Colonic mucosa (tissue), 4 donors: Measurements from ENCODE around the gene KIF3A. TPM values are rescaled to one million over a fixed set of nuclear protein-coding genes. Genes with fewer than 3 reads are reported as not detected.

Source experiments
- DNase-seq: peaks from one replicate; pipeline ENCODE4 v3.0.0-alpha.2; 2020
- H3K27ac ChIP-seq: fragments of 200-600 bp; one replicate; pipeline ENCODE4 v1.8.0; 2021
- H3K27me3 ChIP-seq: fragments of 200-600 bp; one replicate; pipeline ENCODE4 v1.8.0; 2021
- H3K36me3 ChIP-seq: fragments of 200-600 bp; one replicate; pipeline ENCODE4 v1.8.0; 2021
- H3K4me1 ChIP-seq: fragments of 200-600 bp; one replicate; pipeline ENCODE4 v1.8.0; 2021; ENCODE audit warnings: mild to moderate bottlenecking
- H3K4me3 ChIP-seq: fragments of 200-600 bp; one replicate; pipeline ENCODE4 v1.8.0; 2021
- H3K9ac ChIP-seq, 2 donors: one replicate each; pipeline ENCODE4 v1.7.0; 2013; ENCODE audit warnings: control low read depth in 2 of 2, low read depth in 2 of 2, low read length in 2 of 2
- H3K9me3 ChIP-seq: fragments of 200-600 bp; one replicate; pipeline ENCODE4 v1.8.0; 2021
- intact Hi-C: fragments of 100-400 bp; cut with DNase I; formaldehyde crosslinking; loops from one replicate; pipeline ENCODE4 v1.14.1; 2022
- total RNA-seq, 2 donors: library from RNA; stranded (reverse); fragmentation: NEBNext Ultra II Directional in 1 of 2; extraction: Animal tissue kit (Norgen Biotek cat#: 25700) in 1 of 2; gene quantifications; one replicate each; pipeline ENCODE4 v1.2.1, GENCODE V29; 2021
- TF ChIP-seq, protein P1 (sequence below): fragments of 200-600 bp; IDR thresholded peaks from one replicate; pipeline ENCODE4 v1.8.0; 2022; ENCODE audit warnings: antibody characterized with exemption, mild to moderate bottlenecking
- donor health status: healthy.
- donor health status: DM: no; HTN: no; CAD: no.
- donor health status: DM: no; HTN: no; CAD: no.

Gene KIF3A
- total RNA-seq, 2 donors from 2014 or later, result 4.0 to 5.2 TPM

DNA sequence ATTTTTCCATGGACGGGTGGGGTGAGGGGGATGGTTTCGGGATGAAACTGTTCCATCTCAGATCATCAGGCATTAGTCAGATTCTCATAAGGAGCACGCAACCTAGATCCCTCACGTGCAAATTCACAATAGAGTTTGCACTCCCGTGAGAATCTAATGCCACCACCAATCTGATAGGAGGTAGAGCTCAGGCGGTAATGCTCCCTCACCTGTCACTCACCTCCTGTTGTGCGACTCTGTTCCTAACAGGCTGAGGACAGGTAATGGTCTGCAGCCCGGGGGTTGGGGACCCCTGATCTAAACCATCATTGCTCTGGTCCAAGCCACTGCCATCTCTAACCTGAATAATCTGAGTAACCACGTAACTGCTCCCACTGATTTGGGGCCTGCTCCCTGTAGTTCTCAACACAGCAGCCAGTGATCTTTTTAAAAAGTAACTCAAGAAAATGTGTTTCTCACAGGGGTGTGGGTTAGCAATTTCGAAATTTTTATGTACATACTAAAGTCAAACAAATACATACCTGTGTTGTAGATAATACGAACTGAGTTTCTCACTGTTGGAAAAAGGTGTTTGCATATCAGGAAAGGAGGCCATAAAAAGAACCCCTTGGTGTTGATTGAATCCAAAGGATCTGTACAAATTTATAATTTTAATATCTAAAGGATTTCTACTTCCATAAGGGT is 90.6 kb downstream of the KIF3A start:
- Histone ChIP-seq H3K9ac (no peak overlapping the region), H3K9me3 (no peaks in the 10 kb centered on the region), H3K4me1 (no peaks in the 10 kb centered on the region), H3K36me3 (no peaks in the 10 kb centered on the region), H3K4me3 (no peak overlapping the region), H3K27me3 (no peaks in the 10 kb centered on the region), H3K27ac (no peak overlapping the region)
- intact Hi-C loops, result no loop called here
- TF ChIP-seq, protein P1, sequence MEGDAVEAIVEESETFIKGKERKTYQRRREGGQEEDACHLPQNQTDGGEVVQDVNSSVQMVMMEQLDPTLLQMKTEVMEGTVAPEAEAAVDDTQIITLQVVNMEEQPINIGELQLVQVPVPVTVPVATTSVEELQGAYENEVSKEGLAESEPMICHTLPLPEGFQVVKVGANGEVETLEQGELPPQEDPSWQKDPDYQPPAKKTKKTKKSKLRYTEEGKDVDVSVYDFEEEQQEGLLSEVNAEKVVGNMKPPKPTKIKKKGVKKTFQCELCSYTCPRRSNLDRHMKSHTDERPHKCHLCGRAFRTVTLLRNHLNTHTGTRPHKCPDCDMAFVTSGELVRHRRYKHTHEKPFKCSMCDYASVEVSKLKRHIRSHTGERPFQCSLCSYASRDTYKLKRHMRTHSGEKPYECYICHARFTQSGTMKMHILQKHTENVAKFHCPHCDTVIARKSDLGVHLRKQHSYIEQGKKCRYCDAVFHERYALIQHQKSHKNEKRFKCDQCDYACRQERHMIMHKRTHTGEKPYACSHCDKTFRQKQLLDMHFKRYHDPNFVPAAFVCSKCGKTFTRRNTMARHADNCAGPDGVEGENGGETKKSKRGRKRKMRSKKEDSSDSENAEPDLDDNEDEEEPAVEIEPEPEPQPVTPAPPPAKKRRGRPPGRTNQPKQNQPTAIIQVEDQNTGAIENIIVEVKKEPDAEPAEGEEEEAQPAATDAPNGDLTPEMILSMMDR, result no peak
- no peak for DNase-seq

DNA sequence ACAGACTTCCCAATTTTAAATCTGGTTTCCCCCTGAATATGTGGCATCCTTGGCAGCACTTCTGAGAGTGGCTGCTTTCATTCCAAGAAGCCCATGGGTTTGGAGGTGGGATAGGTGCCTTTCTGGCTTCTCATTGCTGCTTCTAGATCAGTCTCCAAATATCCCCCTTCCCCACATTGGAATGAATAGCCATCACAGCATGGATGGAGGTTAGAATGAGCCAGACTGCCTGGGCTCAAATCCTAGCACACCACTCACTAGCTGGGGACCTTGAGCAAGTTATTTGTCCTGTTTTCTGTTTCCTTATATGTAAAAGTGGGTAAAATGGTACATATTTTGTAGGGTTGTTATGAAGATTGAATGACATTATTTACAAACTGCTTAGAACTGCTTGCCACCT is 93.2 kb downstream of the KIF3A start:
- no peaks in the 10 kb centered on the region for H3K9me3 ChIP-seq
- intact Hi-C loops, result no loop called here
- H3K36me3 ChIP-seq, result no peaks in the 10 kb centered on the region
- H3K27ac ChIP-seq, result no peak overlapping the region
- no peaks in the 10 kb centered on the region for H3K4me1 ChIP-seq
- no peaks in the 10 kb centered on the region for H3K27me3 ChIP-seq
- TF ChIP-seq, protein P1, result no peak
- H3K4me3 ChIP-seq, result no peak overlapping the region
- no peak overlapping the region for H3K9ac ChIP-seq
- no peak for DNase-seq

Other genes with a start within 250 kb of the KIF3A start
- gene IRF1, start 246.8 kb downstream of the KIF3A start, total RNA-seq, result 10 to 100 TPM; 59.7 to 87.8 TPM
- gene IL5, start 194.0 kb downstream of the KIF3A start, total RNA-seq, result not detected
- gene RAD50, start 180.6 kb downstream of the KIF3A start, total RNA-seq, result 10 to 100 TPM; 29.5 to 37.0 TPM
- gene IL13, start 79.4 kb downstream of the KIF3A start, total RNA-seq, result not detected
- not detected for gene IL4, start 63.6 kb downstream of the KIF3A start, total RNA-seq
- 10 to 100 TPM in 1 of 2 donors, 1 to 10 TPM in 1; 7.1 to 22.9 TPM for gene CCNI2, start 9.9 kb upstream of the KIF3A start, total RNA-seq
- gene SEPTIN8, start 39.7 kb upstream of the KIF3A start, total RNA-seq, result 10 to 100 TPM; 57.6 to 84.2 TPM
- gene SOWAHA, start 75.8 kb upstream of the KIF3A start, total RNA-seq, result 10 to 100 TPM; 12.4 to 30.7 TPM
- 10 to 100 TPM; 36.9 to 64.1 TPM for gene SHROOM1, start 93.1 kb upstream of the KIF3A start, total RNA-seq
- gene GDF9, start 128.9 kb upstream of the KIF3A start, total RNA-seq, result under 1 TPM; 0.64 to 0.69 TPM
- gene UQCRQ, start 129.1 kb upstream of the KIF3A start, total RNA-seq, result 100 to 1,000 TPM; 885 to 920 TPM
- gene LEAP2, start 136.1 kb upstream of the KIF3A start, total RNA-seq, result 1 to 10 TPM; 3.6 to 7.7 TPM
- 10 to 100 TPM; 42.4 to 75.2 TPM for gene AFF4, start 226.1 kb upstream of the KIF3A start, total RNA-seq